ENCODE results near the gene KCNT1. TPM values are rescaled to one million over a fixed set of nuclear protein-coding genes. Genes with fewer than 3 reads are reported as not detected.

The KCNT1 gene
- total RNA-seq, 1 donor from 2014 or later, result not detected

DNA sequence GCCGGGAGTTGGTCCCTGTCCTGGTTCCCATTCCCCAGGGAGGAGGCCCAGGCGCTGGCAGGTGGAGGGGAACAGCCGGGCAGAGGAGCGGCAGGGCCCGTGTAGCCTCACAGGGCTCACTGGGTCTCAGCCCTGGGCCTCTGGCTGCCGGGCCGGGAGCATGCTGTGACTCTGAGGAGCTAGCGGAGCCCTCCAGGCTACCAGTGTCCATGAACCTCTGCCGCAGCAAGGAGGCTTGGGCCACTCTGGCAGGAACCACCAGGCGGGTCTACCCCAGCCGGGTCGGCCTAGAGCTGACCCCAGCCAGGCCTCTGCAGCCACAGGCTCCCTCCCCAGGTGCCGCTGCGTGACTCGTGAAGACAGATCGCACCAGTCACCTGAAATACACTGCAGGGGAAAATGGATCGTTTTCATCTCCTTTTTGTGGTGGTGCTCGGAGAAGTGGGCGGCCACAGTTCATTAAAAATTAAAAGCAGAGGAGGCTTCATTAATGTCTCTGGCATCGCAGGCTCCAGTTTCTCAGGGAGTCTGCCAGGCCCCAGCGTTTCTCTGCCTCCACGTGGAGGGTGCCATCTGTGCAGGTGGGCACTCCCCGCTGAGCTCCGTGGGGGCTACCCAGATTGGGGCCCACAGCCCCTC lies 43.8 kb downstream of the KCNT1 start:
- Mint-ChIP-seq H3K27me3 (no peaks in the 10 kb centered on the region), H3K9me3 (no peaks in the 10 kb centered on the region), H3K36me3 (ENCODE audit: low read depth) (no peaks in the 10 kb centered on the region), H3K4me1 (no peaks in the 10 kb centered on the region), H3K4me3 (no peak overlapping the region), H3K27ac (no peak overlapping the region)
- intact Hi-C loops (cut with micrococcal nuclease), result no loop called here
- no peak for DNase-seq

- no peak for DNase-seq
- H3K27me3 Mint-ChIP-seq, result no peaks in the 10 kb centered on the region
- no peak overlapping the region for H3K4me3 Mint-ChIP-seq
- H3K27ac Mint-ChIP-seq, result no peak overlapping the region
- intact Hi-C loops (cut with micrococcal nuclease), result no loop called here
- H3K36me3 Mint-ChIP-seq (ENCODE audit: low read depth), result no peaks in the 10 kb centered on the region
- H3K4me1 Mint-ChIP-seq, result no peaks in the 10 kb centered on the region
- no peaks in the 10 kb centered on the region for H3K9me3 Mint-ChIP-seq
These were observed 44.6 kb downstream of the KCNT1 start for GRCh38 chr9:135746565-135746964.

- no peak overlapping the region for H3K4me3 Mint-ChIP-seq
- no peak for DNase-seq
- no peaks in the 10 kb centered on the region for H3K27me3 Mint-ChIP-seq
- no peaks in the 10 kb centered on the region for H3K36me3 Mint-ChIP-seq (ENCODE audit: low read depth)
- no peaks in the 10 kb centered on the region for H3K4me1 Mint-ChIP-seq
- no peaks in the 10 kb centered on the region for H3K9me3 Mint-ChIP-seq
- intact Hi-C loops (cut with micrococcal nuclease), result no loop called here
- no peak overlapping the region for H3K27ac Mint-ChIP-seq
These were observed 45.3 kb downstream of the KCNT1 start for GRCh38 chr9:135747311-135747710.

DNA sequence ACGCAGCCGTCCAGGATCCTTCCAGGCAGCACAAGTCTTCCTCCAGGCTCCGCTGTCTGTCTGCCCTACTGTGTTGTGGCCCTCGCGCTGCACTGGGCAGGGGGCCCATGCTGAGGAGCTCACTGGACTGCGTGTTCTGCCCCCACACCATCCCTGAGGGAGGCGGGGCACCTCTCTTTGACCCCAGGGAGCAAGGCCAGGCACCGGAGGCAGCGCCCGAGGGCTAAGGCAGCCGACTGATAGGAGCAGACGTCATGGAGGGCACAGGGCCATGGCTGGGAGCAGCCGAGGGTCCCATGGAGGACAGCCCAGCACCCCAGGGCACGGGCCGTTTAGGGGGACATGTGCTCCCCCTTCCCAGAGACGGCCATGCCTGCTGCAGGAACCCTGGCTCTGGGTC lies 46.7 kb downstream of the KCNT1 start:
- Mint-ChIP-seq H3K4me1 (no peaks in the 10 kb centered on the region), H3K27me3 (no peaks in the 10 kb centered on the region), H3K27ac (no peak overlapping the region), H3K4me3 (no peak overlapping the region), H3K9me3 (no peaks in the 10 kb centered on the region), H3K36me3 (ENCODE audit: low read depth) (no peaks in the 10 kb centered on the region)
- intact Hi-C loops (cut with micrococcal nuclease), result no loop called here
- no peak for DNase-seq

GRCh38 chr9:135749171-135750045 lies 47.4 kb downstream of the KCNT1 start:
- intact Hi-C loops (cut with micrococcal nuclease), result no loop called here
- Mint-ChIP-seq H3K36me3 (ENCODE audit: low read depth) (no peaks in the 10 kb centered on the region), H3K27ac (no peak overlapping the region), H3K27me3 (no peaks in the 10 kb centered on the region), H3K4me3 (no peak overlapping the region), H3K9me3 (no peaks in the 10 kb centered on the region), H3K4me1 (no peaks in the 10 kb centered on the region)
- no peak for DNase-seq

DNA sequence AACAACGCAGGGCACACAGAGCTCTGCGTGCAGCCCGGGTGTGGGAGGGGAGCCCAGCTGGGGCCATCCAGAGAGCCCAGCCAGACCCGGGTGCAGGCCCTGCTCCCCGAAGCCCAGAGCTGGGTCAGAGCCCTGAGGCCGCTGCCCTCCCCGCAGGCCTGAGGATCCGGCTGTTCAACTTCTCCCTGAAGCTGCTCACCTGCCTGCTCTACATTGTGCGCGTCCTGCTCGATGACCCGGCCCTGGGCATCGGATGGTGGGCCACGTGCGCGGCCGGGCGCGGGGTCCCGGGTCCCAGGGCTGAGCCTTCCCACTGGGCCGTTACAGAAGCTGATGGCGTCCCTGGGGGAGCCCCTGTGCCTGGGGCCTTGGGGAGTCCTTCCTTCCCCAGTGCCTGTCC lies 48.8 kb downstream of the KCNT1 start:
- no peak overlapping the region for H3K27ac Mint-ChIP-seq
- no peaks in the 10 kb centered on the region for H3K27me3 Mint-ChIP-seq
- H3K36me3 Mint-ChIP-seq (ENCODE audit: low read depth), result no peaks in the 10 kb centered on the region
- H3K4me3 Mint-ChIP-seq, result no peak overlapping the region
- no peaks in the 10 kb centered on the region for H3K9me3 Mint-ChIP-seq
- no peaks in the 10 kb centered on the region for H3K4me1 Mint-ChIP-seq
- DNase-seq, result no peak
- intact Hi-C loops (cut with micrococcal nuclease), result no loop called here

- Mint-ChIP-seq H3K4me3 (no peak overlapping the region), H3K4me1 (no peaks in the 10 kb centered on the region), H3K9me3 (no peaks in the 10 kb centered on the region), H3K27me3 (no peaks in the 10 kb centered on the region), H3K36me3 (ENCODE audit: low read depth) (no peaks in the 10 kb centered on the region), H3K27ac (no peak overlapping the region)
- intact Hi-C loops (cut with micrococcal nuclease), result no loop called here
- DNase-seq, result no peak
These were observed 49.5 kb downstream of the KCNT1 start for GRCh38 chr9:135751501-135751900.

DNA sequence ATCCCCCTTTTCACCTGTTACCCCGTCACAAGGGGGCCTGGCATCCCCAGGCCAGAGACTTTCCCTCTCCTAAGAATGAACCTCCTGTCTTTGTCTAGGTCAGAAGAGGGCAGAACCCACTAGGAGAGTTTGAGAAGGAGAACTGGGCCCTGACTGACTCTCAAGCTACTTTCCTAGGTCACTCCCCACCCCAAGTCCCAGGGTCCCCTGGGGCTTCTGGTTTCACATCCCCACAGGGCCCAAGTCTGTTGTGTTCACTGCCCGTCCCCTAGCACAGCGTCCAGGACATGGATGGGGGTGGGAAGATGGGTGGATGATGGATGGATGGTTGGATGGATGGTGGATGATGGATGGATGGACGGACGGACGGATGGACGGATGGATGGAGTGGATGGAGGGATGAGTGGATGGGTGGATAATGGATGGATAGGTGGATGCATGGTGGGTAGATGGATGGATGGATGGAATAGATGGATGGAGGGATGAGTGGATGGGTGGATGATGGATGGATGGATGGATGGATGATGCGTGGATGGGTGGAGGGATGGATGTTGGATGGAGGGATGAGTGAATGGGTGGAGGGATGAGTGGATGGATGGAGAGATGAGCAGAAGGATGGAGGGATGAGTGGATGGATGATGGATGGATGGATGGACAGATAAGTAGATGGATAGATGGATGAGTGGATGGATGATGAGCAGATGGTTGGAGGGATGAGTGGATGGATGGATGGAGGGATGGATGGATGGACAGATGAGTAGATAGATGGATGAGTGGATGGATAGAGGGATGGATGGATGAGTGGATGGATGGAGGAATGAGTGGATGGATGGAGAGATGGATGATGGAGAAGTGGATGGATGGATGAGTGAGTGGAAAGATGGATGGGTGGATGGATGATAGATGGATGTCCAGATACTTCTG lies 50.6 kb downstream of the KCNT1 start:
- intact Hi-C loops (cut with micrococcal nuclease), result no loop called here
- Mint-ChIP-seq H3K36me3 (ENCODE audit: low read depth) (no peaks in the 10 kb centered on the region), H3K4me3 (no peak overlapping the region), H3K27me3 (no peaks in the 10 kb centered on the region), H3K27ac (no peak overlapping the region), H3K4me1 (no peaks in the 10 kb centered on the region), H3K9me3 (no peaks in the 10 kb centered on the region)
- DNase-seq, result no peak

DNA sequence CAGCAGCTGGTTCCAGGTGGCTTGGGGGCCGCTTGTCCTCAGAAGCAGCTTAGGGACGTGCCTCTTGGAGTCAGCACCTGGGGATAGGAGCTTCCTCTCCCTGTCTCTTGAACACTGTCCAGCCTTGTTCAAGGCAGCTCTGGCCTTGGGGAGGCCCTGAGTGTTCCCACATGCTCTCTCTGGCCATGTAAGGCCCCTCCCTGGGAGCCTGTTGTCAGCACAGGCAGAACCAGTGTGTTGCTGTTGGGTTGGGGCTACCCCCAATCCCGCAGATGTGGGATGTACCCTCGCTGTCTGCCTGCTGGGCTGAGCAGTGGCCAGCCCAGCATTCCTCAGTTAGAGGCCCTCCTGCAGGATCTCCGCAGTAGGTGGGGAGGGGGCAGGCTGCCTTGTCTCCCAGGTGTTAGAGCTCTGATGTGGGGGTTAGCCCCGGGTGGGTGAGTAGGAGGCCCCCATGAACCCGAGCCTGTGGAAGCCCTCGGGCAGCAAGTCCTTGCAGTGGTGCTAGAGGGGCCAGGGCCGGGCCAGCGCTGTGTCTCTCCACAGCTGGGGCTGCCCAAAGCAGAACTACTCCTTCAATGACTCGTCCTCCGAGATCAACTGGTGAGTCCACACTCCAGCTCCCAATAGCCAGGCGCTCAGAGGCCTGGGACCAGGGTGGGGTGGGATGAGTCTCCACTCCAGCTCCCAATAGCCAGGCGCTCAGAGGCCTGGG lies 51.6 kb downstream of the KCNT1 start:
- Mint-ChIP-seq H3K36me3 (ENCODE audit: low read depth) (no peaks in the 10 kb centered on the region), H3K27me3 (no peaks in the 10 kb centered on the region), H3K27ac (no peak overlapping the region), H3K4me3 (no peak overlapping the region), H3K9me3 (no peaks in the 10 kb centered on the region), H3K4me1 (no peaks in the 10 kb centered on the region)
- no peak for DNase-seq
- intact Hi-C loops (cut with micrococcal nuclease), result no loop called here

DNA sequence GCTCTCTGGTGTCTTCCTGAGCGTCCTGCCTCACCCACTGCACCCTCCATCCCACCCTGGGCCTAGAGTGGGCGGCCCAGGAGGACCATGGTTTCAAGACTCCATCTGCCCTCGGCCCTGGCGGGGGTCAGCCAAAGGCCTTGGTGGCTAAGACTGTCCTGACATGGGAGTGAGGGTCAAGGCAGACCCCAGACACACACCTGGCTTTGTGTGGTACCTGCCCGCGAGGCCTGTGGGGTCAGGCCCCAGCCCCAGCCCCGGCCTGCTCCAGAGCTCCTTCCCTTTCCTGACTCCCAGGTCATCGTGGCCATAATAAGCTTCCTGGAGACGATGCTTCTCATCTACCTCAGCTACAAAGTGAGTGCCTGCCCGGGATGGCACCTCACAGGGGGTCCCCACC lies 54.6 kb downstream of the KCNT1 start:
- Mint-ChIP-seq H3K4me3 (no peak overlapping the region), H3K27me3 (no peaks in the 10 kb centered on the region), H3K9me3 (no peaks in the 10 kb centered on the region), H3K4me1 (no peaks in the 10 kb centered on the region), H3K36me3 (ENCODE audit: low read depth) (no peaks in the 10 kb centered on the region), H3K27ac (no peak overlapping the region)
- intact Hi-C loops (cut with micrococcal nuclease), result no loop called here
- DNase-seq, result no peak

DNA sequence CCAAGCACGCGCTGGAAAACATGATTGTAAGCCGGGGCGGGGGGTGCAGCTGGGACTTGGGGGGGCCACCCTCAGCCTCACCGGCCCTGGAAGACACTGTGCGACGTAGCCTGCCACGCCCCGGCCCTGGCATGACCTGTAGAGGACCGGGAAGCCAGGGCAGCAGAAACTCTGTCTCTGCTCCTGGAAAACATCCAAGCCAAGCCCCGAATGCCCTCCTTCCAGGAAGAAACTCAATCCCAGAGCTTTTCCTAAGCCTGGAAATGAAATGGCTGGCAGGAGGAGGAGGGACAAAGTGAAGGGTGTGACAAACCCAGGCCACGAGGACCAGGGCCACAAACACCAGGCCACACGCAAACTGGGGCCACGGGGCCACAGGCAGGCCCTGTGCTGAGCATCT lies 55.4 kb downstream of the KCNT1 start:
- H3K36me3 Mint-ChIP-seq (ENCODE audit: low read depth), result no peaks in the 10 kb centered on the region
- intact Hi-C loops (cut with micrococcal nuclease), result no loop called here

GRCh38 chr9:135758056-135758455 lies 56.1 kb downstream of the KCNT1 start:
- intact Hi-C loops (cut with micrococcal nuclease), result no loop called here

More for the DNA sequence above, 55.4 kb downstream of the KCNT1 start:
- no peak overlapping the region for H3K4me3 Mint-ChIP-seq
- DNase-seq, result no peak
- H3K9me3 Mint-ChIP-seq, result no peaks in the 10 kb centered on the region
- H3K27ac Mint-ChIP-seq, result no peak overlapping the region
- H3K27me3 Mint-ChIP-seq, result no peaks in the 10 kb centered on the region
- H3K4me1 Mint-ChIP-seq, result no peaks in the 10 kb centered on the region

GRCh38 chr9:135758870-135759269 lies 56.9 kb downstream of the KCNT1 start:
- no peaks in the 10 kb centered on the region for H3K36me3 Mint-ChIP-seq (ENCODE audit: low read depth)
- no peak overlapping the region for H3K4me3 Mint-ChIP-seq
- no peaks in the 10 kb centered on the region for H3K4me1 Mint-ChIP-seq
- no peak overlapping the region for H3K27ac Mint-ChIP-seq
- H3K27me3 Mint-ChIP-seq, result no peaks in the 10 kb centered on the region
- no peak for DNase-seq
- no peaks in the 10 kb centered on the region for H3K9me3 Mint-ChIP-seq
- intact Hi-C loops (cut with micrococcal nuclease), result no loop called here

More at GRCh38 chr9:135758056-135758455, 56.1 kb downstream of the KCNT1 start:
- Mint-ChIP-seq H3K36me3 (ENCODE audit: low read depth) (no peaks in the 10 kb centered on the region), H3K4me3 (no peak overlapping the region), H3K9me3 (no peaks in the 10 kb centered on the region), H3K27me3 (no peaks in the 10 kb centered on the region), H3K27ac (no peak overlapping the region), H3K4me1 (no peaks in the 10 kb centered on the region)
- no peak for DNase-seq
